Measurements from ENCODE around the gene HABP2.

DNA sequence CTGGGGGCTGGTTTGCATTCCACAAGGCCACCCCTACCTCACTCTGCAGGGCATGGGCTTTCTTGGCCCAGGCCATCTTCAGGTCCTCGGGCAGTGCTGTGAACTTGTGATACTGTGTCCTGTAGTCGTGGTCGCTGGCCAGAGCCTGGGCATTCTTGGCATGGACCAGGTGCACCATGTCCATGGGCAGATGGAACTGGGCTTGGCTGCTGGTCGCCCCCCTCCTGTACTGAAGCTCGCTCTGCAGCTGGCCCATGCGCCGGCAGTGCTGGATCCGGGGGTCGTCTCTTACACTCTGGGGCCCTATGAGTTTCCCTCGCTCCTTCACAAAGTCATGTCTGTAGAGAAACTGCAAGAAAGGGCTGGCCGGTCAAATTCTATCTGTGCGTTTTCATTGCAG is 51.7 kb downstream of the HABP2 start:
- no peak for TF ChIP-seq POLR2A (IDR thresholded peaks at IDR 0.05)
- TF ChIP-seq, protein P1, sequence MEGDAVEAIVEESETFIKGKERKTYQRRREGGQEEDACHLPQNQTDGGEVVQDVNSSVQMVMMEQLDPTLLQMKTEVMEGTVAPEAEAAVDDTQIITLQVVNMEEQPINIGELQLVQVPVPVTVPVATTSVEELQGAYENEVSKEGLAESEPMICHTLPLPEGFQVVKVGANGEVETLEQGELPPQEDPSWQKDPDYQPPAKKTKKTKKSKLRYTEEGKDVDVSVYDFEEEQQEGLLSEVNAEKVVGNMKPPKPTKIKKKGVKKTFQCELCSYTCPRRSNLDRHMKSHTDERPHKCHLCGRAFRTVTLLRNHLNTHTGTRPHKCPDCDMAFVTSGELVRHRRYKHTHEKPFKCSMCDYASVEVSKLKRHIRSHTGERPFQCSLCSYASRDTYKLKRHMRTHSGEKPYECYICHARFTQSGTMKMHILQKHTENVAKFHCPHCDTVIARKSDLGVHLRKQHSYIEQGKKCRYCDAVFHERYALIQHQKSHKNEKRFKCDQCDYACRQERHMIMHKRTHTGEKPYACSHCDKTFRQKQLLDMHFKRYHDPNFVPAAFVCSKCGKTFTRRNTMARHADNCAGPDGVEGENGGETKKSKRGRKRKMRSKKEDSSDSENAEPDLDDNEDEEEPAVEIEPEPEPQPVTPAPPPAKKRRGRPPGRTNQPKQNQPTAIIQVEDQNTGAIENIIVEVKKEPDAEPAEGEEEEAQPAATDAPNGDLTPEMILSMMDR (IDR thresholded peaks at IDR 0.05): no peak
